Measurements from ENCODE around the gene HCAR2.

DNA sequence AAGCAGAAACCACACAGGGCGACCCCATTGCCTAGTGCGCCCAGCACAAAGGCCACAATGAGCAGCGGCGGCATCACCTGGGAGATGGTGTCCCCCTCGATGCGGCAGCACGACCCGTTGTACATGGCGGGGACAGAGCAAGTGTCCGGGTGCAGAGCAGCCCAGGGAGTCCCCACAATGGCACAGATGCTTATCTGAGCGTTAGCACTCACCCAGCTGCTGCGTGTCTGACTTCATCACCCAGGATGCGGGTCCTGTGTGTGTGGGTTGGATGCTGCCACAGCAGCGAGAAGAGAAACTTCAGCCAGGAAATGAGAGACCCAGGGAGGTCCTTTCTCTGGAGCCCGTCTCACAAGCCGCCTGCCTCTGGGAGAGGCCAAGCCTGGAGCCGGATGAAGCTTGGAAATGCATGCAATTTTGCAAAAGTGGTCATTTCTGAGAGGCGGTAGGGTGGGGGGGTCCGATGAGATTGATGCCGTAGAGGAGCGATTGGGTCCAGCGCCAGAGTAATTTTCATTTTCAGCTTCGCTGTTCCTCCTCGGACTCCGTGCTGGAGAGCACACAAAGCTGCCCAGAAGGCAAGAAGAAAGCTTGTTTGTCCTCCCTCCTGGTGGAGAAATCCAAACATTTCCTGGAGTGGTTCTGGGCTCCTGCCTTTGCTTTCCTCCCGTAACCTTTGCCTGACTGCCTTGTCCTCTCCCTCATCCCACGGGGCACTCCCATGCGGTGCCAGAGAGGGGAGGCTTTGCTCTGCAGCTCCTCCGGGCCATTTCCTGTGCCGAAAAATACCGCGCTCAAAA is 27.3 kb upstream of the HCAR2 start, which contains the start of gene HCAR1:
- TF ChIP-seq, protein P1, sequence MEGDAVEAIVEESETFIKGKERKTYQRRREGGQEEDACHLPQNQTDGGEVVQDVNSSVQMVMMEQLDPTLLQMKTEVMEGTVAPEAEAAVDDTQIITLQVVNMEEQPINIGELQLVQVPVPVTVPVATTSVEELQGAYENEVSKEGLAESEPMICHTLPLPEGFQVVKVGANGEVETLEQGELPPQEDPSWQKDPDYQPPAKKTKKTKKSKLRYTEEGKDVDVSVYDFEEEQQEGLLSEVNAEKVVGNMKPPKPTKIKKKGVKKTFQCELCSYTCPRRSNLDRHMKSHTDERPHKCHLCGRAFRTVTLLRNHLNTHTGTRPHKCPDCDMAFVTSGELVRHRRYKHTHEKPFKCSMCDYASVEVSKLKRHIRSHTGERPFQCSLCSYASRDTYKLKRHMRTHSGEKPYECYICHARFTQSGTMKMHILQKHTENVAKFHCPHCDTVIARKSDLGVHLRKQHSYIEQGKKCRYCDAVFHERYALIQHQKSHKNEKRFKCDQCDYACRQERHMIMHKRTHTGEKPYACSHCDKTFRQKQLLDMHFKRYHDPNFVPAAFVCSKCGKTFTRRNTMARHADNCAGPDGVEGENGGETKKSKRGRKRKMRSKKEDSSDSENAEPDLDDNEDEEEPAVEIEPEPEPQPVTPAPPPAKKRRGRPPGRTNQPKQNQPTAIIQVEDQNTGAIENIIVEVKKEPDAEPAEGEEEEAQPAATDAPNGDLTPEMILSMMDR (IDR thresholded peaks at IDR 0.05; ENCODE audit: poor library complexity), result no peak
- TF ChIP-seq EZH2 (IDR thresholded peaks at IDR 0.05; ENCODE audit: borderline replicate concordance), result no peak
